ENCODE data around the gene SH3BGRL.

SH3BGRL gene

GRCh38 chrX:81259020-81259713, 57.3 kb downstream of the SH3BGRL start:
- TF ChIP-seq CTCF (conservative IDR thresholded peaks at IDR 0.05): no peak
- H3K27ac ChIP-seq: no peak overlapping the region

- no peak overlapping the region for H3K27ac ChIP-seq
- TF ChIP-seq CTCF (conservative IDR thresholded peaks at IDR 0.05): no peak
Measured at GRCh38 chrX:81259714-81260395, 58.0 kb downstream of the SH3BGRL start.

DNA sequence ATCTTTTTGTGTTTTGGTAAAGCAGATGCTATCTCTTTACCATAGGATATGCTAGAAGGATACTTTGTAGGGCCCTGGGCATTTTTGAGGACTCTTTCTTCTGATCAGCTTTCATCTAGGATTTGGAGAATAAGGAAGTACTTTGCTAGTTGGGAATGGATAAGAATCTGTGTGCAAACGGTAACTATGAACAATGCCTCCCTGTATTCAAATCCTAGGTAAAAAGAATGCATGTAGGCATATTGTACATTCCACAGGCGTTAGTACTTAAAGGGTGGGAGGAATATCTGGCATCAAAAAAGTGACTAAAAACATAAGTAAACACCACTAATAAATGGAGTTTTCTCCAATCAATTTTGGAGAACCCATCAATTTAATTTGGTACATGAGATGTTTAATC, 59.7 kb downstream of the SH3BGRL start:
- no peak for TF ChIP-seq CTCF (conservative IDR thresholded peaks at IDR 0.05)
- H3K27ac ChIP-seq: no peak overlapping the region

DNA sequence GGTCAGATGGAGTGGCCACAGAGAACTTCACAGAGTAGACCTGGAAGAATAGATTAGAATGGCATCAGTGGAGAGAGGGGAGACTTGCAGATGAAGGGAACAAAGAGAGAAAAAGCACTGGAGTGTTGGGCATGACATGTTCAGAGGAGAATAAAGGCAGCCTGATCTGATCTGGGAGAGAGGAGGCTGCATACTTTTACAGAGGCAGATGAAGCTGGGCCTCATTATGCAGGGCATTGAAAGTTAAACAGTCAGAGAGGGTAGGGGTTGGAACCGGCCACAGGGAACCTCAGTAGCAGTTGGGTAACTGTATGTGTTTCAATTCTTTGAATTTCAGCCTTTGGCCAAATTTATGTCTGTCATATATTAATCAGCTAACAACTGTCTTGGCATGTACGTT, 61.2 kb downstream of the SH3BGRL start:
- H3K27ac ChIP-seq: no peak overlapping the region

GRCh38 chrX:81278616-81279015, 76.7 kb downstream of the SH3BGRL start:
- TF ChIP-seq CTCF (conservative IDR thresholded peaks at IDR 0.05): no peak
- no peak overlapping the region for H3K27ac ChIP-seq

More for the DNA sequence above, 61.2 kb downstream of the SH3BGRL start:
- TF ChIP-seq CTCF (conservative IDR thresholded peaks at IDR 0.05): no peak

DNA sequence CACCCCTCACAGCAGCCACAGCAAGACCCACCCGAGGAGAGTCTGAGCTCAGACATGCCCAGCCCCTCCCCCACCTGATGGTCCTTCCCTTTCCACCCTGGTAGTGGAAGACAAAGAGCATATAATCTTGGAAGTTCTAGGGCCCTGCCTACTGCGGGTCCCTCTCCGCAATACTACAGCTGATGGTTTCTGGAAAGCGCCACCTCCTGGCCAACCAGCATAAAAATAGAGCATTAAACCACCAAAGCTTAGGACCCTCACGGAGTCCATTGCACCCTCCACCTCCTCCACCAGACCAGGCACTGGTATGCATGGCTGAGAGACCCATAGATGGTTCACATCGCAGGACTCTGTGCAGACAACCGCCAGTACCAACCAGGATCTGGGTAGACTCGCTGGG, 78.2 kb downstream of the SH3BGRL start:
- no peak overlapping the region for H3K27ac ChIP-seq

More for the DNA sequence above, 78.2 kb downstream of the SH3BGRL start:
- no peak for TF ChIP-seq CTCF (conservative IDR thresholded peaks at IDR 0.05)
